ENCODE measurements around the gene STS.

STS gene

DNA sequence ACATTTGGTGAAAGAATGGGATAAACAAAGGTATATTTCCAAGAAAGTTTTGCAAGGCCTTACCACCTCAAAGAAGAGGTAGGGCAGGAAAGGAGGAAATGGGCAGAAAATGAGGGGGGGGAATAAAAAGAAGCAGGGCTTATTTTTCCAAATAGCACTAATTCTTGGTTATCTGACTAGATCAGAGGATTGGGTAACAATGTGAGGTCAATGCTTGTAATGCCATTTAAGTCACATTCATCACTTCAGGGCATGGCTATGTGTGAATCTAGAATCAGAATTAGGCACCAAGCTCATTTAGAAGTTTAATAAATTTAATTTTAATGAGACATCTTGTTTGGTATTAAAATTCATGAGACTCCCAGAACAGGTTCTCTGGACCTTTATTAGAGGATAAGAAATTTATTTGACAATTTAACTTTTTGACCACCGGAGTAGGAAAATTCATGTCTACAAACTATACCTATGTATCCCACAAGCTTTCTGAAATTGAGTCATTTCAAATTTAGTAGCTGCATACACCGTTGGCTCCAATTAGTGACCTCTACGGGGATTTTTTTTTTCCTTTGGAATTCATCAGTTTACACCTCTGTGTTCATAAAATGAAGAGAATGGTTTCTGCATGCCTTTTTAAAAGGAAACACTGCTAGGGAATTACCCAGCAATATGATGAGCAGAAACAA is 1.4 kb upstream of the STS start:
- TF ChIP-seq, protein P1, sequence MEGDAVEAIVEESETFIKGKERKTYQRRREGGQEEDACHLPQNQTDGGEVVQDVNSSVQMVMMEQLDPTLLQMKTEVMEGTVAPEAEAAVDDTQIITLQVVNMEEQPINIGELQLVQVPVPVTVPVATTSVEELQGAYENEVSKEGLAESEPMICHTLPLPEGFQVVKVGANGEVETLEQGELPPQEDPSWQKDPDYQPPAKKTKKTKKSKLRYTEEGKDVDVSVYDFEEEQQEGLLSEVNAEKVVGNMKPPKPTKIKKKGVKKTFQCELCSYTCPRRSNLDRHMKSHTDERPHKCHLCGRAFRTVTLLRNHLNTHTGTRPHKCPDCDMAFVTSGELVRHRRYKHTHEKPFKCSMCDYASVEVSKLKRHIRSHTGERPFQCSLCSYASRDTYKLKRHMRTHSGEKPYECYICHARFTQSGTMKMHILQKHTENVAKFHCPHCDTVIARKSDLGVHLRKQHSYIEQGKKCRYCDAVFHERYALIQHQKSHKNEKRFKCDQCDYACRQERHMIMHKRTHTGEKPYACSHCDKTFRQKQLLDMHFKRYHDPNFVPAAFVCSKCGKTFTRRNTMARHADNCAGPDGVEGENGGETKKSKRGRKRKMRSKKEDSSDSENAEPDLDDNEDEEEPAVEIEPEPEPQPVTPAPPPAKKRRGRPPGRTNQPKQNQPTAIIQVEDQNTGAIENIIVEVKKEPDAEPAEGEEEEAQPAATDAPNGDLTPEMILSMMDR (IDR thresholded peaks at IDR 0.05; ENCODE audit: extremely low read depth, insufficient read depth, missing control alignments) = no peak
- in situ Hi-C loops (cut with MboI; ENCODE audit: low pct_unique_long_range_greater_than_20kb, low sequenced_read_pairs, unreplicated experiment) = loop anchor here (25.0 kb wide), 1 partner anchor 441 kb away; no protein-coding TSS in a partner anchor
- DNase-seq (ENCODE audit: low spot score) = no peak

DNA sequence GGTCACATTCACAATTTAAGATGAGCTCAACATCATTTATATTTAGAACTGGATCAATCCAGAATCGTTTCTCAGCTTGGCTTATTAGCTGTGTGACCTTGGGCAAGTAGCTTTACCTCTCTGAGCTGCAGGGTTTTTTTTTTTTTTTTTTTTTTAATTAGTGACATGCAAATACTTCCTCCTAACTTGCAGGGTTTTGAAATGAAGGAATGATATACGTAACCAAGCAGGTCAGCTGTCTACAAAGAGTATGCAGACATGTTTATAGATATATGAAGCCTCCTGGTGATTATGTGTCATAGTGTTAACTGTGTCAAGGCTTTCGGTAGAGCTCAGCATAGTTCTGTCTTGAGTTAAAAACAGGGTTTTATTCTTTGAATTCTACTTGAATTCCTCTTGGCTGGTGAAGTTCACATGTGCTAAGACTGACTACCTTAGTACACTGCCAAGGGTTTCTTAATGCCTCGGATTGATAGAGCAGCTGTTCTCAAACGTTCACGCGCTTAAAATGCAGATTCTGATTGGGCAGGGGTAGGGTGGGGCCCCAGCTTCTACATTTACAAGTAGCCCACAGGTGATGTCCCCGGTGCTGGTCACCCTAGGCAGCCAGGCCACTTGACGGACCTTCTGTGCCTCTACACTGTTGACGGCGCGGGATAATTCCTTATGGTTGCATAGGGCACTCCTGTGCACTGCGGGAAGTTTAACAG is 654 bp upstream of the STS start:
- TF ChIP-seq, protein P1 (IDR thresholded peaks at IDR 0.05; ENCODE audit: extremely low read depth, insufficient read depth, missing control alignments) = no peak
- in situ Hi-C loops (cut with MboI; ENCODE audit: low pct_unique_long_range_greater_than_20kb, low sequenced_read_pairs, unreplicated experiment) = loop anchor here (25.0 kb wide), 1 partner anchor 440 kb away; no protein-coding TSS in a partner anchor
- peak; percentile 24 for DNase-seq (ENCODE audit: low spot score)

DNA sequence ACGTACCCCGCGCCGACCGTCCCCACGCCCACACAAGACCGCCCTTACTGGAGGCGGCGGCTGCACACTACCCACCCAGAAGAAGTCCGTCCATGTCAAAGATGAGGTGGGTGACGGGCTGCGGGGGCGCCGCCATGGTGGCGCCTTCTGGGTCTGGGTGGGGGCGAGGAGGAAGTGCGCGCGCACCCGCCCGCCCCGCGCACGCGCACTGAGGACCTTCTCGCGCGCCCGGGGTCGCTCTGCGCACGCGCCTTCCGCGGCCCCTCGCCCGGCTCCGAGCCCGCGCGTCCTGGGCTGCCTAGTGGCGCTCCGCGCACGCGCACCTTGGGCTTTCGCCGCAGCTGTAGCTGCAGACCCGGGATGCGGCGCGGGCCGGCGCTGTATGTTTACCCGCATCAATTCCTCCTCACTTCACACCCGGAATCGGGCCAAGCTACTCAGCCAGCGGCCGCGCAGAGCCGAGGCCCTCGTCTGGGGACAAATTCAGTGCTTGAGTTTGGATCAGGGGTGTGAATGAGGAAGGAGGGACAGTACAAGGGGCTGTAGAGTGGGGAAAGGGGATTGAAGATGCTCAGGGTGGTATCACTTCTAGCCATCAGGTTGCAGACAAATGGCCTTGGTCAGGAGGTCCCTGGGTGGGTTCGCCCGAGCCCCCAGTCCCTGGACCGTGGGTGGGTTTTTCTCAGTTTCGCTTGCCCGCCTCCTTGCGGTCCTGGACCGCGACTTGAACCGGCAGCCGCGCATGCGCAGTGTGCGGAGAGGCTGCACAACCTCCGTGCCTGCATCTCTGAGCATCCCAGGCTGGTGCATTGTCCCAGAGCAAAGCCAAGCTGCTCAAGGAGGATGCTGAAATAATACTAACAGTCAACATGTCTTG is 704 bp downstream of the STS start, which contains the start of gene PUDP:
Gene PUDP, minus strand, starts transcription at position 176 of the 877 bp plus-strand sequence. Its CDS starts 40 bp downstream, at position 136.
- in situ Hi-C loops (cut with MboI; ENCODE audit: low pct_unique_long_range_greater_than_20kb, low sequenced_read_pairs, unreplicated experiment) = loop anchor here (25.0 kb wide), 1 partner anchor 439 kb away; no protein-coding TSS in a partner anchor
- TF ChIP-seq, protein P1 (IDR thresholded peaks at IDR 0.05; ENCODE audit: extremely low read depth, insufficient read depth, missing control alignments) = peak; percentile 27
- peak; percentile 98 for DNase-seq (ENCODE audit: low spot score)

DNA sequence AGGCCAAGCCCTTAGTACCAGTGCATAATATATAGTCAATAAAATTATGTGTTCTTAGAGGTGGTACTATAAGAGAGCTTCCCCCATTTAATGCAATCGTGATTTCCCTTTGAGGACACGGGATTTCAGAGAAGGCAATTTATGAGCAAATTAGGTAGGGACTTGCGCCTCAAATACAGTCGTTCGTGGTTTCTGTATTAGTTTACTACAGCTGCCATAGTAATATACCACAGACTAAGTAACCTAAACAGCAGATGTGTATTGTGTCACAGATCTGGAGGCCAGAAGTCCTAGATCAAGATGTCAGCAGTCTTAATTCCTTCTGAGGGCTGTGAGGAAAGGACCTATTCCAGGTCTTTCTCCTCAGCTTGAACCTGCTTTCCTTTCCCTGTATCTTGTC is 1.9 kb downstream of the STS start:
- DNase-seq (ENCODE audit: low spot score) = peak; percentile 36
- in situ Hi-C loops (cut with MboI; ENCODE audit: low pct_unique_long_range_greater_than_20kb, low sequenced_read_pairs, unreplicated experiment) = loop anchor here (25.0 kb wide), 1 partner anchor 438 kb away; no protein-coding TSS in a partner anchor
- TF ChIP-seq, protein P1 (IDR thresholded peaks at IDR 0.05; ENCODE audit: extremely low read depth, insufficient read depth, missing control alignments) = no peak

DNA sequence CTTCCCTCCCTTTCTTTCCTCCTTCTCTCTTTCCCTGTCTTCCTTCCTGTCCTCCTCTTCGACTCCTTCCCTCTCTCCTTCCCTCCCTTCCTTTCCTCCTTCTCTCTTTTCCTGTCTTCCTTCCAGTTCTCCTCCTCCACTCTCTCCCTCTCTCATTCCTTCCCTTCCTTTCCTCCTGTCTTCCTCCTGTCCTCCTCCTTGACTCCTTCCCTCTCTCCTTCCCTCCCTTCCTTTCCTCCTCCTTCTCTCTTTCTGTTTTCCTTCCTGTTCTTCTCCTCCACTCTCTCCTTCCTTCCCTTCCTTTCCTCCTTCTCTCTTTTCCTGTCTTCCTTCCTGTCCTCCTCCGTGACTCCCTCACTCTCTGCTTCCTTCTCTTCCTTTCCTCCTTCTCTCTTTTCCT is 5.7 kb downstream of the STS start:
- DNase-seq (ENCODE audit: low spot score) = no peak
- in situ Hi-C loops (cut with MboI; ENCODE audit: low pct_unique_long_range_greater_than_20kb, low sequenced_read_pairs, unreplicated experiment) = no loop called here
- TF ChIP-seq, protein P1 (IDR thresholded peaks at IDR 0.05; ENCODE audit: extremely low read depth, insufficient read depth, missing control alignments) = no peak

DNA sequence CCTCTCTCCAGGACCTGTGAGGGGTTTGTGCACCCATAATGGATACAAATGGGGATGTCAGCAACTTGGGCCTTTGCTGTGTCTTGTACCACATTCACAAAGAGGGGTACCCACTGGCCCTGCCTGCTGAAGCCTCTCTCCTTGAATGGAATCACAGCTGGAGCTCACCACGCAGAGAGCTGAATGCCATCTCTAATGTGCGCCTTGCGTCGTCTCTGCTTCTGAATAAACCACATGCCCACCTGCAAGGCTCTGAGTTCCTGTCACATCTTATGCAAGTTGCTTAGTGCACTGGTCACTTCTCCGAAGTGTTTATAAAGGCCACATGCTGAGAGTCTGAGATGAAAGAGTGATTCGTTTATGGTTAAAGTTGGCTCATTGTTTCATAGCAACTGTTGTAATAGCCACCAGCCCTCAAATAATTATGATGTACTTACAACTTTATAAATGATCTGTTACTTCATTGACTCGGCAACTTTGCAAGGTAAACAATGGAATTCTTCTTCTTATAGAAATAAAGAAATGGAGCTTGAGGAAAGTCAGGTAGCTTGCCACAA is 6.6 kb downstream of the STS start:
- DNase-seq (ENCODE audit: low spot score) = no peak
- in situ Hi-C loops (cut with MboI; ENCODE audit: low pct_unique_long_range_greater_than_20kb, low sequenced_read_pairs, unreplicated experiment) = no loop called here
- TF ChIP-seq, protein P1 (IDR thresholded peaks at IDR 0.05; ENCODE audit: extremely low read depth, insufficient read depth, missing control alignments) = no peak
